Endothelial cell of hepatic sinusoid (primary cell): ENCODE results near the gene SH3GL3.

Source experiments
- in situ Hi-C: cut with HindIII; loops from 2 replicates; pipeline ENCODE4 v1.10.0; 2017; ENCODE audit warnings: low sequenced_read_pairs

The SH3GL3 gene

DNA sequence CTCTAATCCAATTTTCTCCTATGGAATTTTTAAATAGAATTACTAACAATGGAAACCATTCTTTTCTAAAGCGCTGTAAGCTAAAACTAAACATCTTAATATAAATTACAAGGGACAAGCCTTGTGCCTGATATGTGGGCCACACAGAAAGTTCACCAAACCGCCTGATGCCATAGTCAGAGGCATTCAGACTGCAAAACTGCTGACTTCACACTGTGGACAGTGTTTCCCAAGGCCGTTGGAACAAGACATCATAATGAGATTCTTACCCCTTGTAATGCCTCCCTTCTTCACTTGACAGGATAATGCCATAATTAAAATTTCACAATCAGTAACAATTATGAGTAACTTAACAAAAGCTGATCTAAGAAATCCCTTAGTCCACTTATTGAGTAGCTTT lies 14.9 kb downstream of the SH3GL3 start:
- in situ Hi-C loops, result no loop called here

DNA sequence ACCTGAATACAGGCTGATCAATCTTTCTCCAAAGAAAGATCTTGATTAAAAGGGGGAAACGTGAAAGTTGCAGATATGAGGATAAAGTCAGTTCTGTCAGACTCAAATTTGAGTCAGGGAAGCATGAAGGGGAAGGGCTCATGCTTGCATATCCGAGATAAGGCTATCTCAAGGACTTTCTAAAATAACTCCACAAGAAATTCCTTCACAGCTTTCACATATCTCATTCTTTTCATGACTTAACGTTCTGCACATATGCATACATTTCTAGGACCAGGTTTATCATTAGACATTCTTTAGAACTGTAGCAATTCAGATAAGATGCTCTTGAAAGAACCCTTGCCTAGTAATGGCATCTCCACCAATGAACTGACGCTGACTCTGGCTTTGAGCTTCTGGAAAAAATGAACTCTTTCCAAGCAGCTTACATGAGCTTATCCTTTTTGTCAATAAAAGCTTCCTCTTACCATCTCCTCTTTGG lies 15.9 kb downstream of the SH3GL3 start:
- in situ Hi-C loops, result no loop called here

DNA sequence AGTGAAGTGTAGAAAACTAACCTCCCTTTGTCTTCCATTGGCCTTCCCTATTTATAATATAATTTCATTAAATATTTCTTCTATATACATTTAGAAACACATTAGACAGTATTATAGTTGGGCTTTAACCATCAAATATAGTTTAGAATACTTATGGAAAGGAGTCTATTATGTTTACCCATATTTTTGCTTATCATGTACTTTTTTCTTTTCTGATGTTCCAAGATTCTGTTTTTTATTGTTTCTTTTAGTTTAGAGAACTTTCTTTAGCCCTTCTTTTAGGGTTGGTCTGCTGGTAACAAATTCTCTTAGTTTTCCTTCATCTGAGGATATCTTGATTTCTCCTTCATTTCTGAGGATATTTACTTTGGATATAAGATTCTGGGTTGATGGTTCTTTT lies 23.7 kb downstream of the SH3GL3 start:
- in situ Hi-C loops, result no loop called here

DNA sequence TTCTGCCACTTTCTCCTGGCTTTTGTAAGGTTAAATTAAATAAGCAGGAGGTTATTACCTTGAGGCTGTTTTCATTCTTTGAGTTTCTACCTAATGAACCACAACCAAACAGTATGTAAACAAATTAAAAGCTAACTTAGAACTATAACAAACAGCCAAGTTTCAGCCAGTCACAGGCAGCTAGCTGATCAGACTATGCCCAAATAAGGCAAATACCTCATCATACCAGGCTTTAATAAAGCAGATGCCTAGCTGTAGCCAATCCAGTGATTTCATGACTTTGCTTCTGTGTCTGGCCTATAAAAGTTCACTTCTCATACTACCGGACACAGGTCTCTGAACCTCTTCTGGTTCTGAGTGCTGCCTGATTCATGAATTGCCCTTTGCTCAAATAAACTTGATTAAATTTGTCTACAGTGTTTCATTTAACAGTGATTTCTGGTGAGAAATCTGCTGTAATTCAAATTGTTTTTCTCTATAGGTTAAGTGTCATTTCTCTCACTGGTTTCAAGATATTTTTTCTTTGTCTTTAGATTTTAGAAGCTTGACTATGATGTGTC lies 24.2 kb downstream of the SH3GL3 start:
- in situ Hi-C loops, result no loop called here

DNA sequence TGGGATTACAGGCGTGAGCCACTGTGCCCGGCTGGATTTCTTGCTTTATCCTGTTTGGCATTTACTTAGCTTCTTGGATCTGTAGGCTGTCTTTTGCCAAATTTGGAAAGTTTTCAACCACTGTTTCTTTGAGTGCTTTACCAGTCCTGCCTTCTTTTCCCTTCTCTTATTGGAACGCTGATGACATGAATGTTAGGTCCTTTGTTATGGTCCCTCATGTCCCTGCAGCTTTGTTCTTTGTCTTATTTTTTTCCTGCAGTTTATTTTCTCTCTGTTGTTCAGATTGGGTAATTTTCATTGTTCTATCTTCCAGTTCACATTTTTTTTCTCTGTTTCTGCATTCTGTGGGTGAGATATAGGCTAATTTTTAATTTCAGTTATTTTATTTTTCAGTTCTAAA lies 25.0 kb downstream of the SH3GL3 start:
- in situ Hi-C loops, result no loop called here

DNA sequence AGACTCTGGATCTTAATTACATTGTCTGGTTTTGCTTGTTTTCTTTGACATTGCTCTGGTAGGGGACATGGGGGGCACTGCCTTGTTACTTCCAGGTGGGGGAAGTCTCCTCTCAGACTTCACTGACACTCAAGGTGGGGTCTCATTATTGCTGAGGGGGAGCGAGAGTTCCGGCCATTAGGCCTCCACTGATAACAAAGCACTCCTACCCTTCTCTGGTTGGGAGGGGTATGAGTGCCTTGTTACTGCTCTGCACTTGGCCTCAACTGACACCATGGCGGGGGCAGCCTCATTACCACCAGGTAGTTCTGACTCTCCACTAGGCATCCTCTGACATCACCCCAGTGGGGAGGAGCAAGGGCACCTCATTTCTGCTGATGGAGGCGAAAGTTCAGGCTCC lies 25.7 kb downstream of the SH3GL3 start:
- in situ Hi-C loops, result no loop called here

DNA sequence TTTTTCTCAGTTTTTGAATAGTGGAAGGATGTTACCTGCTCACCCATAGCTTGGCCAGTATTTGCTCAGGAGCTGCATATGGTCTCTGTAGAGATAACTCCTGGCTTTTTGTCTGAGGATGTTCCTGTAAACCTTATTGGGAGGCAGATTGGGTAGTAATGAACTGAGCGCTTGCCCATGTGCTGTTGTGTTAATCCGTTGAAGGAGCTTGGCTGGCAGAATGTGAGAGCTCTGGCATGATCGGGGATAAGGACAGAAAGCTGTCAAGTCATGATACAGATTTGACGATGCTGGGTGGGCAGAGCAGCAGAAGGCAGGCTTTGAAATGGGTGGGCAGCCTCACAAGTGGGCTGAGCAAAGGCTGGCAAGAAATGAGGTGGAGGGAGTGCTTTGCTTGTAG lies 27.4 kb downstream of the SH3GL3 start:
- in situ Hi-C loops, result no loop called here

DNA sequence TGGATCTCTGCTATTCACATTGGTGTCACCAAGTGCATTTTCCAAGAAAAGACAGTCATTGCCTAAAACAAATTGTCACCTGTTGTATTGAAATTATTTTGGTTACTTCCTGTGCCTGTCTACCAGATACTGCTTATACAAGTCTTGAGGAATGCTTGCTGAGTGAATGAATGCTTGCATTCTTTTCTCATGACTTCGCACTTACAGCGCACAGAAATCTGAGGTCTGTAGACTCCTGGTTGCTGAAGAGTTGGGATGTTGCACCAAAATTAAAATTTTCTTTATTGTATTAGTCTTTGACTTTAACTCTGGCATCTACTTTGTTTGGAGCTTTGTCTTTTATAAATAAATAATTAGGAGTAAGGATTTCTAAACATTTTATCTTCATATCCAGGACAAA lies 28.4 kb downstream of the SH3GL3 start:
- in situ Hi-C loops, result no loop called here

DNA sequence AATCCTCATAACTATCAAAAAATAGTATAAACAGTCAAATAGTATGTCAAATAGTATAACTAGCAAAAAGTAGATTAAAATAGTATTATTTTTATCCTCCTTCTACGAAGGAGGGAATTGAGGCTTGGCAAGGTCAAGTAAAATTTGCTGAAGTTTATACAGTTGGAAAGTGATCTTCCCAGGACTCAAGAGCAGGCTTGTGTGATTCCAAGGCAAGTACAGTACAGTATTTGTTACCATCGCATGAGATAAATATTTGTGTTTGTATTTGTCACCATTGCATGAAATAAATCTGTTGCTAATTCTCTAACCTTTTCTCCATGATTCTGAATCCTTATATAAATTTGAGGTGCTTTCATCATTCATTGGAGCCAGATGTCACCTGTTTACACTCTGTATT lies 28.9 kb downstream of the SH3GL3 start:
- in situ Hi-C loops, result no loop called here

DNA sequence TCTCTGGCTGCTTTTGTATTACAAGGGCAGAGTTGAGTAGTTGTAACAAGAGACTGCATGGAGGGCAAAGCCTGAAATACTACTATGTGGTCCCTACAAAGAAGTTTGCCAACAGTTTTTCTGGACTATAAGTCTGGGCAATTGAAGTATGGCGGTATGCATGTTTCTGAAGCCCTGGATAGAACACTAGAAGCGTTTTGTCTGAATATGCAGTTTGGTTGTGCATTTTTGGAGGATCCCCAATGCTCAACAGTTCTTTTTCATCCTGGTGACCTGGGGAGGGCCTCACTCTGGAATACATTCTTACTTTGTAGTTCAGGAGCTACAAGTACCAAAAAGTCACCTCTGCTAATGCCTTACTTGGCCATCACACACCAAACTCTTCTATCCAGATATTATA lies 29.6 kb downstream of the SH3GL3 start:
- in situ Hi-C loops, result no loop called here

DNA sequence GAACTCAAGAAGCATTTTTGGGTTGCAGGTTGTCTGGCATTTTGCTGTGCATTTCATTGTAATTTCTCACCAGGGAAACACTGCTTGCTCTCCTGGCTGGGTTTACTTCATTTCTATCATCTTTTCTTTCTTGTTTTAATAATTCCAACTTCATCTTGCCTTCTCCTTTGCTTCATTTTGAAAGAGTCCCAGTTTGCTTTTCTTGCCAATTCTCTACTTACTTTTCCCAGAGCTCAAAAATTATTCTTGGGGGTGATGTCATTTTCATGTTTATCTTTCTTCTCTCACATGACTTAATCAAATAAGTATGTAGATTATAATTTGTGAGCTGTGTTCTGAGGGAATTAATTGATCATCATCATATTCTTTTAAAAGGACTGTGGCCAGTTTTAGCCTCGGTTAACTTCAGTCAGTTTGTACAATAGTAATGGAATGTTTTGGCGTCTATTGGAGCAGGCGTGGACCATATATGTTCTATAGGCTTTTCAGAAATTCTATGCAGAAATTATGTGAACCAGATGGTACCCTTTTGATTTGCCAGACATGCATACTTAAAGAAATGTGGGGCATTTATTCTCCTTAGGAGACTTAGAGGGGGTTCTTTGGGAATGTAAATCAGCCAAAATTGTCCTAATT lies 30.1 kb downstream of the SH3GL3 start:
- in situ Hi-C loops, result no loop called here

DNA sequence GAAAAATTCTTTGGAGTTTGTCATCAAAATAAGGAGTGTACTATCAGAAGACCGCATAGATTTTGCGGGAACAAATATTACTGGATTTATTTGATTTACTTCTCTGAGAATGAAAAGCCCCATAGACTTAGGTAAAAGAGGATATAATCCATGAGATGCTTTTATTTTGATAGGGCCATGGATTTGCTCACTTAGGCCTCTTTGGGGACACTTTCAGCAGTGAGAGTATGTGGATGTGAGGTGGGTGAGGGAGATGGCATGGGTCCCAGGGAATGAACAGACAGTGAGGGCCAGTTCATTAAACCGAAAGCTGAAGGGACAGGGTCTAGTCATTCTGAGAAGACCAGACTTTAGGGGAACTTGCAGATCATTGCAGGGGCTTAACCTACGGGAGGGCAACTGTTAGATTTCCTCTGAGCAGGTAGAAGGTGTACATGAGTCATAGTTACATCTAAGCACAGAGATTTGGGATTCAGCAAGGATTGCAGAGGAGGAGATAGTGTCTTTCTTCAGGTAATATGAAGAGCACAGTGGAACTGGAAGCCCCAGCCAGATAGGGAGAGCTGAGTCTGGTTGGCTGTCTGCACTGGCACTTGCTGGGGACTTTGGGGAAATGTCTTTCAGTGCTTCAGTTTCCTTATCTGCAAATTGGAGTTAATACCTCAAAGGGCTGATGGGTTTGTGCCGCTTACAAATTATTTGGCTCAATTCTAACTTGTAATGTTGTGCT lies 30.8 kb downstream of the SH3GL3 start:
- in situ Hi-C loops, result no loop called here

DNA sequence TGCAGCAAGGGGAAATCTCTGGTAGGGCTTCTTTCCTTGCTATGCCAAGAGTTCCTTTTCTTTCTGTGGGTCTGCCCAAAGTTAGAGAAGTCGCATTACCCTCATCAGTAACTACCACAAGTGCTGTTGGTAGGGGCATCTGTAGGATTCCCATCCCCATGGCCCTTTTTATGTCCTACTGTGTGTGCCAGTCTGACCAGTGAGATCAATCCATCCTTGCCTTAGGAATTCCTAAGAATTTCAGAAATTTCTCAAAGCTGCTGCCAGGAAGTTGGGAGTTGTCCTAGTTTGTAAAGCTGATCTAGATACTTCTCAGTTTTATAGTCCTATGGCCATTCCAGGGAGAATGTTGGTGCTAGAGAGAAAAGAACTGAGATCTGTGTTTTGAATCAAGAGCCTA lies 36.5 kb downstream of the SH3GL3 start:
- in situ Hi-C loops, result no loop called here

DNA sequence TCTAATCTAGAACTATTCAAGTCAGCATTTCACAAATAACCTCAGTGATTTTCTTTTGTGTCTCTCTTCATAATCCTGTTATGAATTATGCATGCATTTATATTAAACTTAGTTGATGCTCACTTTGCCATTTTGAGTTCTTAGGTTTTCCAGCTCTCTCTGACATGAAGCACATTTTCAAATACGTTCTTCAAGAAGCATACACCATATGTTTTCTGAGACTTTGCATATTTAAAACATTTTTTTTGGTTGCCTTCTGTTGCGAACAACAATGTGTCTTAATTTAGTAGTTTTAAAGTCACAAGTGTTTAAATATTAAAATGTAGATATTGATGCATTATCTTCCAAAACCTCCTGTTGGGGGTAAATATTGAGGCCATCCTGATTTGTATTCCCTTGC lies 37.5 kb downstream of the SH3GL3 start:
- in situ Hi-C loops, result no loop called here

DNA sequence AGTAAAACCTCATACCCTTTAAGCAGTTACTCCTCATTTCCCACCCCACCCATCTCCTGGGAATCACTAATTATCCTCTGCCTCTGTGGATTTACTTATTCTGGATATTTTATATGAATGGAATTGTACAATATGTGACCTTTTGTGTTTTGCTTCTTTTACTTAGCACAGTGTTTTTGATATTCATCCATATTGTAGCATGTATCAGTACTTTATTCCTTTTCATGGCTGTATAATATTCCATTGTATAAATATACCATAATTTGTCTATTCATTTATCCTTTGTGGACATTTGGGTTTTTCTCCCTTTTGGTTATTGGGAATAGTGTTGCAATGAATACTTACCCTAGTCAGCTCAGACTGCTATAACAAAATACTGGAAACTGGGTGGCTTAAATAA lies 39.2 kb downstream of the SH3GL3 start:
- in situ Hi-C loops, result no loop called here

DNA sequence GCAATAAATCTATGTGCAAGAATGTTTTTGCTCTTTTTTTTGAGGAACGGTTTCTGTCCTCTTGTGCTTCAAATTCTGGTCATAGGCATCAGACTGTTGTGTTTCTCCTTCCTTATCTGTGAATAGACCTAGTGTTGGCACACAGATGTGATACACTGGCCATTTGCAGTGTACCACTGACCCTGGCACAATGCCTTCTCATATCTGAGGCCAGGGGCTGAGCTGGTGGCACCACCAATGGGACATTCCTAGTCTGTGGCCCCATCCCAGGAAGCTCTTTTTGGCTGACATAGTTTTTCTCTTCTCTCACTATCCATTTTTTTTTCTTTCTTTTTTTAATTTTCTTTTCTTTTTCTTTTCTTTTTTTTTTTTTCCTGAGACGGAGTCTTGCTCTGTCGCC lies 40.4 kb downstream of the SH3GL3 start:
- in situ Hi-C loops, result no loop called here

DNA sequence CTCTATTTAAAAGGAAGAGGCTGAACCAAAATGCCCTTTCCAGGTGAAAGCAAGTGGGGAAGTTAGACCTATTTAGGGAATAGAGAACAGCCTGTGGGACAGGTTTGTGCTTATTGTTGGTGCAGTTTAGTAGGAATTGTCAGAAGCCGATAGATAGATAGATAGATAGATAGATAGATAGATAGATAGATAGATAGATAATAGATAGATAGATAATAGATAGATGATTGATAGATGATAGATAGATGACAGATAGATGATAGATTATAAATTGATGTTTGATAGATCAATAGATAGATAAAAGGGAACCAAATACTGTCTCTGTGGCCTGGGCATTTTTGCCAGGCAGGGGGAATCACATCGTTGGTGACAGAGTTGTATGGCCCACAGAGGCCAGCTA lies 42.5 kb downstream of the SH3GL3 start:
- in situ Hi-C loops, result no loop called here

DNA sequence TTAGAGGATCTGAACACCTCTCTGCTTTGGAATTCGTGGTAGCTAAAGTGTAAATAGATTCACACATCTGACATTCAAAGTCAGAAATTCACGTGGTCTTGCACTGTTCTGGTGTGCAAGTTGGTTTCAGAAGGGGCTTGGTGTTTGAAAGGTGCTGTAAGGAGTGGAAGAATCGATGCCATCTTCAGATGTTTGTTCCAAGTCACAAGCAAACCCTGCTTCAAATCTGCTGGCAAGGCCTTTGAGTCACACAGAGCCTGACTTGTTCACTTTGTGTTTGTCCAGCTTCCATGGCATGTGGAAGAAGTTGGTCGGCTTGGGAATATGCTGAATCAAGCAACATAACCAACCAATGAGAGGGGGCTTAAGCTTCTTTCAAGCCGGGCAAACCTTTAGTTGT lies 44.3 kb downstream of the SH3GL3 start:
- in situ Hi-C loops, result no loop called here

DNA sequence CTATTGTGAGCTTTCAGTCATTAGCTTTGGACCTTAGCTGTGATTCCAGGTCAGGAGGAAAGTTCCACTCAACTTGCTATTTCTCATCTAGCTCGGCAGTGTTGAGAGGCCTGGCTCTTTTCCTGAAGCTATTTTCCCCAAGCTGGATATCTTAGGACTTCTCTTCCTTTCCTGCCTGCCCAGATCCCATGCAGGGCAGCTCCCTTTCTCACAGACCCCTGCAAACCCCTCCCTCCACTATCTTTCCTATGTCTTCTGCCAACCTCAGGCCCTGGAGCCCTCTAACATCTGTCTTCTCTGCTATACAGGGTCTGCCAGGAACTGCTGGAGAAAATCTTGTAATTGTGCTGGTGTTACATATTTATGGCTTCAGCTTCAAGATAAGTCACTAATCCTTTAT lies 49.6 kb downstream of the SH3GL3 start:
- in situ Hi-C loops, result no loop called here

DNA sequence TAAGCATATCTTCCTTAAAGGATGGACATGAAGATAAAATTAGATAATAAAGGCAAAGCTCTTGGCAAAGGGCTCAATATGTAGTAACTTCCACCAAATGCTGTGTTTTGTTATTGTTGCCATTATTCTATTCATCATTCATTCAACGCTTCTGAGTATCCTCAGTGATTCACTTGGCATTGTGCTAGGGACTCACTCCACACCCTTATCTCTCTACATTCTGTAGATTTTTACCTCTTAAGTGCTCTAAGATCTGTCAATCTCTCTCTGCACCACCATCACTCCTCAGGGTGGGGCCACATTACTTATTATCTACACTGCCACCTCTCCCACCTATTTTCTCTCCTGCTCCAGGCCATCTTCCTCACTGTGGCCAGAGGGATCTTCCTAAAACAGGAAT lies 51.2 kb downstream of the SH3GL3 start:
- in situ Hi-C loops, result no loop called here

DNA sequence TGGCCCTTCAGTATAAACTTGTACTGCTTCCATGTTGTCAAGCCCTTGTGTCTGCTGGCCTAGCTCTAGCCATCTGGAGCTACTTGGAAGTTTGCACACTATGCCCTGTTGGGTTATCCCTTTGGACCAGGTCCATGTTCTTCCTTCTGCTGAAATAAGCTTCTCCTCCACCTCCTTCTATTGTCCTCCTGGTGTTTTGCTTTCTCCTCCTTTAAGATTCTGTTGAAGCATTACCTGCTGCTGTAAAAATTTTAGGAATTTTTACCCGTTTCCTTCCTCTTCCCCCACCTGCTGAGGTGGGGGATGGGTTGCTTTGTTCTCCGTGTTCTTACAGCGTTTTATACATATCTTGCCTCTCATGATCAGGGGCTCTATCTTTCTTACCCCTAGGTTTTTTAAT lies 51.7 kb downstream of the SH3GL3 start:
- in situ Hi-C loops, result no loop called here

DNA sequence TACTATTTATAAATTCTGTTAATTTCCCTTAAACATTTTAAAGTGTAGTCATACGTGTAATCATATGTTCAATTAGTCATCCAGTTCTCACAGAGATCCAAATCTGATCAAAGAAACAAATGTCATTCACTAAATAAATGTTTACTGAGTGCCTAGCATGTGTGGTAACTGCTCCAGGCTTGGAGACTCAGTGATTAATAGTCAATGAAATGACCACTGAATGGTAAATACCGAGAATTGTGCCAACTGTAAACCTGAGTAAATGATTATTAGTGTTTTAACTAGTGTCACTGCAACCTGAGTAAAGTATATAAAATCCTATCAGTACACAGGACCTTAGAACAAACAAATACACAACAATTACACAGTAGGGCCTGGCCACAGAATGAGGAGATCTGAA lies 52.3 kb downstream of the SH3GL3 start:
- in situ Hi-C loops, result no loop called here
